Muscle layer of colon (tissue), 2 donors: ENCODE data around the gene KCNK1.

Experiments used
- H3K27ac ChIP-seq: one replicate; pipeline ENCODE4 v1.7.0; 2013; ENCODE audit warnings: low read depth, mild to moderate bottlenecking, low read length, moderate library complexity
- H3K27me3 ChIP-seq, 2 donors: one replicate each; pipeline ENCODE4 v1.7.0; 2013; ENCODE audit warnings: low read length in 2 of 2, mild to moderate bottlenecking in 2 of 2; ENCODE audit not compliant: insufficient read depth in 2 of 2, control insufficient read depth in 1 of 2
- H3K36me3 ChIP-seq: one replicate; pipeline ENCODE4 v1.7.0; 2013; ENCODE audit warnings: mild to moderate bottlenecking, low read length; ENCODE audit not compliant: insufficient read depth
- H3K4me1 ChIP-seq: one replicate; pipeline ENCODE4 v1.7.0; 2013; ENCODE audit warnings: mild to moderate bottlenecking, low read length; ENCODE audit not compliant: insufficient read depth
- H3K4me3 ChIP-seq, 2 donors: one replicate each; pipeline ENCODE4 v1.7.0; 2013; ENCODE audit warnings: low read length in 2 of 2, low read depth in 1 of 2, mild to moderate bottlenecking in 1 of 2, moderate library complexity in 1 of 2
- H3K9ac ChIP-seq: one replicate; pipeline ENCODE4 v1.7.0; 2013; ENCODE audit warnings: low read length
- H3K9me3 ChIP-seq: one replicate; pipeline ENCODE4 v1.7.0; 2013; ENCODE audit warnings: mild to moderate bottlenecking, low read length
- donor health status: abdominal sarcoma.
- donor health status: Adenocarcinoma of cecum.

Gene KCNK1

DNA sequence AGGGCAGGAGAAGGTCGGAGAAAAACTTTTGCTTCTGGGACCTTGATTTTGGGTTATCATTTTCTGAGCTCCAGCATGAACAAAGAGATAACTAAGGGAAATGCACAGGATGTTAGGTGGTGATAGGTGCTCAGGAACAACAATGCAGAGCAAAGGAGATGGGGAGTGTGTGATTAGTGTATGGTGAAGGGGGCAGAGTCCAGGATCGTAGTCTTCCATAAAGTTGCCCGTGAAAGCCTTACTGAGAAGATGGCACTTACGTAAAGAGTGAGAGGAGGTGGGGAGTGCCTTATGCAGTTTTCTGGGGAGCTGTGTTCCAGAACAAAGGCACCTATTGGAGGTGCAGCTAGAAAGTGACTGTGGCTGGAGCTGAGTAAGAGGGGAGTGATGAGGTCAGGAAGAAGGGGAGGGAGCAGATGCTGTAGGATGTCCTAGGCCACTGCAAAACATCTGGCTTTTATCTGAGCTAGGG is 11.6 kb downstream of the KCNK1 start:
- H3K4me1 ChIP-seq = no peaks in the 10 kb centered on the region
- no peaks in the 10 kb centered on the region for H3K9me3 ChIP-seq

GRCh38 chr1:233627376-233627775 is 13.5 kb downstream of the KCNK1 start:
- Histone ChIP-seq H3K9ac (no peak overlapping the region), H3K27ac (no peak overlapping the region), H3K9me3 (no peaks in the 10 kb centered on the region), H3K4me3 (no peak overlapping the region), H3K27me3 (no peaks in the 10 kb centered on the region), H3K4me1 (no peaks in the 10 kb centered on the region), H3K36me3 (no peaks in the 10 kb centered on the region)

More for the DNA sequence above, 11.6 kb downstream of the KCNK1 start:
- H3K27me3 ChIP-seq = no peaks in the 10 kb centered on the region
- H3K27ac ChIP-seq = no peak overlapping the region
- H3K4me3 ChIP-seq = no peak overlapping the region
- no peaks in the 10 kb centered on the region for H3K36me3 ChIP-seq
- H3K9ac ChIP-seq = no peak overlapping the region

DNA sequence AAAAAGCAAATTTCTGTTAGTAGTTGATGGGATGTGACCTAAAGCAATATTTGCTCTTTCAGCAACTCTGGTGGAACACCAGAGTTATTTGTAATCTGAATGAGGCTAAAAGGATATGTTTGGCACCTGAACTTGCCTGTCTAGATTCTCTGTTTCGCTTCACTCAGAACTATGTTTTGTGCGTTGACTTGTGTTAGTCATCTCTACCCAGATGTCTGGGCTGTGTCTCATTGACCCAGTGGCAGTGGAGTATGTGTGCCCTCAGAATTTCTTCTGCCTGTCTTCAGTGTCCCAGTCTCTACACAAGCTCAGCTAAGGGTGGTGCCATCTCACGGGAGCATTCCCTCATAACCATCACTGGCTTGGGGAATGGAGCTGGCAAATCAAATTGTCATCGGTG is 13.9 kb downstream of the KCNK1 start:
- H3K36me3 ChIP-seq = no peaks in the 10 kb centered on the region
- H3K4me3 ChIP-seq = no peak overlapping the region
- no peaks in the 10 kb centered on the region for H3K9me3 ChIP-seq
- H3K4me1 ChIP-seq = no peaks in the 10 kb centered on the region
- no peak overlapping the region for H3K9ac ChIP-seq
- no peak overlapping the region for H3K27ac ChIP-seq
- H3K27me3 ChIP-seq = no peaks in the 10 kb centered on the region

DNA sequence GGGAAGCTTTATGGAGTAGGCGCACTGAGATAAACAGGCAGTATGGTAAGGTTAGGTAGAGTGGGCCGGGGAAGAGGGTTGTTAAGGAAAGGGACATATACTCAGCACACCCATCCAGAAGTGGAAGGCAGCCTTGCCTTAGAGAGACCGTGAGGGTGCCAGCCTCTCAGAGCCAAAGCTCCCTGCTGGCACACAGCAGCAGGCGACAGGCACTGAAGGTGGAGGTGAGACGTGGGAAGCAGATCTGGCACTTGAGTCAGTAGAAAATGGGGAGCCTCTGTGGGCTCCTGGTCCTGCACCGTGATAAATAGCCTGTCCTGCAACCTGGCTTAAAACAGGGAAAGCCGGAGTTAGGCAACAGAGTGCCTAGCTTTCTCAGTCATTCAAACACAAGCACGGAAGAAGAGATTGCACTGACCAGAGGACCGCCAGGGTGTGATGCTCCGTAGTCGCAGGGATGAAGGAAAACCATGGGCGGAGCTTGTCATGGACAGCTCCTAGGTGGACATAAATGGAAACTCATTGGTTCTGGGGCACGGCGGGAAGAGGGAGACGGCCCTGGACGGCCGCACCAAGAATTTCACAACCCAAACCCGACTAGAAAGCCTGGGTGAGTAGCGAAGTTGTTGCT is 15.5 kb downstream of the KCNK1 start:
- Histone ChIP-seq H3K27me3 (no peaks in the 10 kb centered on the region), H3K4me3 (no peak overlapping the region), H3K36me3 (no peaks in the 10 kb centered on the region), H3K4me1 (no peaks in the 10 kb centered on the region), H3K27ac (no peak overlapping the region), H3K9me3 (no peaks in the 10 kb centered on the region), H3K9ac (no peak overlapping the region)

- no peak overlapping the region for H3K4me3 ChIP-seq
- H3K9ac ChIP-seq = no peak overlapping the region
- no peaks in the 10 kb centered on the region for H3K27me3 ChIP-seq
- H3K9me3 ChIP-seq = no peaks in the 10 kb centered on the region
- H3K36me3 ChIP-seq = no peaks in the 10 kb centered on the region
- no peak overlapping the region for H3K27ac ChIP-seq
- H3K4me1 ChIP-seq = no peaks in the 10 kb centered on the region
Measured at GRCh38 chr1:233631810-233632405, 18.0 kb downstream of the KCNK1 start.

DNA sequence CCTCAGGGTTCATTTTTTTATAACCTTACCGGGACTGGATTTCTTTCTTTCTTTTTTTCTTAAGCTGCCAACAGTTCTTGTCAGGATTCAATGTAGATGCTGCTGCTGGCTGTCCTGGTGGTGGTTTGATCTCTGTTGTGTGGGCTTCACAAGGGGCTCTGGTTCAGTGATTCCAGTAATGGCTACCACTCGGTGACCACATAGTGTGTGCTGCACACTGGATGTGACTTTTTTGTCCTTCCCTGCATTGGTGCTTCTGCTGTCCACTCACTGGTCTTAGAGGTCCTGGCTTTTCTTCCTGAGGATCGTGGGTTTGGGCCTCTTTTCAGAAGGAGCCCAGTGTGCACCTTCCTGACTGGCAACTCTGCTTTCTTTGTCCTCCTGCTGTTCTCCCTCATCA is 18.5 kb downstream of the KCNK1 start:
- Histone ChIP-seq H3K4me1 (no peaks in the 10 kb centered on the region), H3K27ac (no peak overlapping the region), H3K27me3 (no peaks in the 10 kb centered on the region), H3K4me3 (no peak overlapping the region), H3K9me3 (no peaks in the 10 kb centered on the region), H3K36me3 (no peaks in the 10 kb centered on the region), H3K9ac (no peak overlapping the region)

DNA sequence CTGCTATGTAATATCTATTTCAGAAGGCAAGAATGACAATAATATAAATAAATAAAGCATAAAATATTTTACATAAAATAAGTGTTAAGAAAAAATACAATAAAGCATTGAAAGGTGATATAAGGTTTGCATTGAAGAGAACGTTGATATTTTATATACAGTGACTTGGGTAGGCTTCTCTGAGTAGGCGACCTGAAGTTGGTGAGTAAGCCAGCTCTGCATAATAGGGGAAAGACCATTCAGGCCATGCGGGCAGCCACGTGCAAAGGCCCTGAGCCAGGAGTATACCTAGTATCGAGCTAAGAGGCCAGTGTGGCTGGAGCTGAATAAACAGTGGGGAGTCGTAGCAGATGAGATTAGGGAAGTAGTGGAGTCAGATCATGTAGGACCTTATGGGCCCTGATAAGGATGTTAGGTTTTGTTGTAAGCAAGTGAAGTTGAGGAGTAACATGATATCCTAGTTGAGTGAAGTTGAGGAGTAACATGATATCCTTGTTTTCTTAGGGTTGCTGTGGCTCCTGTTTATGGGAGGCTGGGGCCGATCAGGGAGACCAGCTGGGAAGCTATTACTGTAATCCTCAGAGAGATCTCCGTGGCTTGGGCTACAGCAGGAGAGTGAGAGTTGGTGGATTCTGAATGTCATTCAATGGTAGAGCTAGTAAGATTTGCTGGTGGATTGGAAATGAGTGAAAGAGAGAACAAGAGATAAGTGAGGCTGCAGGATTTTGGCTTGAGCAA is 22.0 kb downstream of the KCNK1 start:
- no peaks in the 10 kb centered on the region for H3K4me1 ChIP-seq
- no peaks in the 10 kb centered on the region for H3K9me3 ChIP-seq
- H3K27ac ChIP-seq = no peak overlapping the region
- no peaks in the 10 kb centered on the region for H3K27me3 ChIP-seq
- H3K9ac ChIP-seq = no peak overlapping the region
- H3K4me3 ChIP-seq = no peak overlapping the region
- no peaks in the 10 kb centered on the region for H3K36me3 ChIP-seq

- no peak overlapping the region for H3K9ac ChIP-seq
- H3K27ac ChIP-seq = no peak overlapping the region
- no peaks in the 10 kb centered on the region for H3K27me3 ChIP-seq
- H3K9me3 ChIP-seq = no peaks in the 10 kb centered on the region
- H3K4me3 ChIP-seq = no peak overlapping the region
- H3K36me3 ChIP-seq = no peaks in the 10 kb centered on the region
- H3K4me1 ChIP-seq = no peaks in the 10 kb centered on the region
Measured at GRCh38 chr1:233636503-233636877, 22.6 kb downstream of the KCNK1 start.

DNA sequence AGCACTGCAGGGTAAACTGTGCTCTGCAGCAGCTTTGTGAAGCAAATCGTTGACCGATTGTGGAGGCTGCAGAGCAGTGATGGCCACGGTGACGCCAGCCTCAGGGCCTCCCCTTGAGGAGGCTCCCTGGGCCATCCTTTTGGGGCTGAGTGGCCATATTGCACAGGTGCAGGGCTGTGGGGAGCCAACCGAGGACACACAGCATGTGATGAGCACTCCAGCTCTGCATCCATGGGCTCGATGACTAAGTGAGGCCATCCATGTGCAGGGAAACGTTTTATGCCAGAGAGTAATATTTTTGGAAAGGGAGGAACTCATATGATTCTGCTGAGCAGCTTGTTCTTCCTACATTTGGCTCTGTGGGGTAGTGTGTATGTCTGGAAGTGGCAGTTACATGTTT is 24.6 kb downstream of the KCNK1 start:
- no peaks in the 10 kb centered on the region for H3K4me1 ChIP-seq
- H3K36me3 ChIP-seq = no peaks in the 10 kb centered on the region
- H3K27me3 ChIP-seq = no peaks in the 10 kb centered on the region
- H3K27ac ChIP-seq = no peak overlapping the region
- H3K4me3 ChIP-seq = no peak overlapping the region
- no peak overlapping the region for H3K9ac ChIP-seq
- H3K9me3 ChIP-seq = no peaks in the 10 kb centered on the region

- Histone ChIP-seq H3K9me3 (no peaks in the 10 kb centered on the region), H3K36me3 (no peaks in the 10 kb centered on the region), H3K27ac (no peak overlapping the region), H3K4me3 (no peak overlapping the region), H3K4me1 (no peaks in the 10 kb centered on the region), H3K27me3 (no peaks in the 10 kb centered on the region), H3K9ac (no peak overlapping the region)
Measured at GRCh38 chr1:233639611-233640010, 25.7 kb downstream of the KCNK1 start.

DNA sequence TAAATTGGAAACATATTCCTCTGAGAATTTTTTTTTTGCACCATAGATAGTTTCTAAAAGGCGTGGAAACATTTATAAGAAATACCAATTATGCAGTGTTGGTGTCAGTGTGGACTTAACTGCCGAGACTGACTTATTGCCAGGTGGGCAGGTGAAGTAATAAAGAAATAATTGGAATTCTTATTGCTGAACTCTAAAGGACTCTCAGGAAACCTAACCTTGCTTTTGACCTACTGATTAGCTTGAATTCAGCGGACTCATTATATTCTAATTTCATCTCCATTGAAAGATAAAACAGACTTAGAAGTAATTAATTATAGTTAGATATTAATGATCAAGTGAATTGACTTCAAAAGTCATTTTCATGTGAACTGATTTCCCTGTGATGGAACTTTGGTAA is 26.3 kb downstream of the KCNK1 start:
- Histone ChIP-seq H3K36me3 (no peaks in the 10 kb centered on the region), H3K27ac (no peak overlapping the region), H3K9me3 (no peaks in the 10 kb centered on the region), H3K27me3 (no peaks in the 10 kb centered on the region), H3K4me1 (no peaks in the 10 kb centered on the region), H3K9ac (no peak overlapping the region), H3K4me3 (no peak overlapping the region)
